Frontal cortex (tissue), 4 donors: ENCODE measurements around the gene TIGIT. TPM values are rescaled to one million over a fixed set of nuclear protein-coding genes. Genes with fewer than 3 reads are reported as not detected.

ENCODE experiments used
- DNase-seq, 2 donors: peaks; one replicate each; pipeline ENCODE4 v3.0.0; 2012; ENCODE audit warnings: low spot score in 2 of 2
- FAIRE-seq: peaks from 2 replicates; lab custom pipeline; 2012; peaks lifted over from hg19 to GRCh38; lab: Jason Lieb, UNC
- total RNA-seq: library from RNA; depleted of rRNA; stranded (reverse); fragments of >200 nt; gene quantifications from one replicate; pipeline ENCODE4 v1.2.3, GENCODE V29; 2014
- donor health status: control.
- donor health status: control.
- donor health status: control.

The TIGIT gene
- total RNA-seq, 1 donor from 2014 or later, result not detected

GRCh38 chr3:114308377-114308776 is 14.5 kb downstream of the TIGIT start:
- no peak for DNase-seq
- no peak for FAIRE-seq

- DNase-seq, result no peak
- no peak for FAIRE-seq
Measured at GRCh38 chr3:114308830-114309229, 15.0 kb downstream of the TIGIT start.

GRCh38 chr3:114310695-114311094 is 16.9 kb downstream of the TIGIT start:
- no peak for DNase-seq
- FAIRE-seq, result no peak

GRCh38 chr3:114313426-114313825 is 19.6 kb downstream of the TIGIT start:
- no peak for DNase-seq
- no peak for FAIRE-seq

- FAIRE-seq (no peak), DNase-seq (no peak)
Measured at GRCh38 chr3:114314282-114314681, 20.5 kb downstream of the TIGIT start.

GRCh38 chr3:114318295-114318694 is 24.5 kb downstream of the TIGIT start:
- FAIRE-seq, result no peak

GRCh38 chr3:114319453-114319852 is 25.6 kb downstream of the TIGIT start:
- FAIRE-seq (no peak), DNase-seq (no peak)

More at GRCh38 chr3:114318295-114318694, 24.5 kb downstream of the TIGIT start:
- DNase-seq, result no peak

- FAIRE-seq (no peak), DNase-seq (no peak)
Measured at GRCh38 chr3:114320246-114320645, 26.4 kb downstream of the TIGIT start.

GRCh38 chr3:114323546-114324254 is 29.9 kb downstream of the TIGIT start:
- no peak for DNase-seq
- FAIRE-seq, result no peak

- FAIRE-seq, result no peak
- no peak for DNase-seq
Measured at GRCh38 chr3:114327665-114328064, 33.8 kb downstream of the TIGIT start.

GRCh38 chr3:114328345-114328744 is 34.5 kb downstream of the TIGIT start:
- FAIRE-seq, result no peak
- DNase-seq, result no peak

- DNase-seq, result no peak
- no peak for FAIRE-seq
Measured at GRCh38 chr3:114329823-114330222, 36.0 kb downstream of the TIGIT start.

GRCh38 chr3:114331007-114331406 is 37.2 kb downstream of the TIGIT start:
- FAIRE-seq, result no peak

GRCh38 chr3:114331710-114332109 is 37.9 kb downstream of the TIGIT start:
- DNase-seq, result no peak
- FAIRE-seq, result no peak

More at GRCh38 chr3:114331007-114331406, 37.2 kb downstream of the TIGIT start:
- no peak for DNase-seq

- DNase-seq, result no peak
- FAIRE-seq, result no peak
Measured at GRCh38 chr3:114332342-114333179, 38.7 kb downstream of the TIGIT start.

- DNase-seq (no peak), FAIRE-seq (no peak)
Measured at GRCh38 chr3:114333180-114333922, 39.5 kb downstream of the TIGIT start.

- FAIRE-seq, result no peak
Measured at GRCh38 chr3:114333923-114334240, 40.1 kb downstream of the TIGIT start.

GRCh38 chr3:114336122-114336697 is 42.4 kb downstream of the TIGIT start:
- DNase-seq (no peak), FAIRE-seq (no peak)

More at GRCh38 chr3:114333923-114334240, 40.1 kb downstream of the TIGIT start:
- DNase-seq, result no peak

- no peak for FAIRE-seq
Measured at GRCh38 chr3:114336857-114337256, 43.0 kb downstream of the TIGIT start.

GRCh38 chr3:114338651-114339357 is 45.0 kb downstream of the TIGIT start:
- FAIRE-seq (no peak), DNase-seq (no peak)

More at GRCh38 chr3:114336857-114337256, 43.0 kb downstream of the TIGIT start:
- DNase-seq, result no peak
